ENCODE data around the gene SELENOV.

SELENOV gene

DNA sequence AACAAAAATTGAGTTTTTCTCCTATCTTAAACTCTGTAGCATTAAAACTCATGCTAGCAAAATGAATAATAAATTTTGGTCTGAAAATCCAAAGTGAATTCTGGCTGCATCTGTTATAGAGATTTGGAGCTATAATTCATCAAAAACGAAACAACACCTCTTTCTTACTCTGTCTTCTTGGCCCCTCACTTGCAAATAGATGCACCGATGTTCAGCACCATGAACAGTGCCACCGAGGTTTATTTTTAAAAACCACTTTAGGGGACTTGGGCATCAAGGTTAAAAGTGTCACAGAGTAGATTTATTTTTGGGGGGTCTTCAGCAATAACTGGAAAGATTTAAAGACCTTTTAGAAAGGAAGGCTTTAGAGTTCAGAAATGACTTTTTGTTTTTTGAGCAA is 51.1 kb downstream of the SELENOV start:
- no peak for DNase-seq

DNA sequence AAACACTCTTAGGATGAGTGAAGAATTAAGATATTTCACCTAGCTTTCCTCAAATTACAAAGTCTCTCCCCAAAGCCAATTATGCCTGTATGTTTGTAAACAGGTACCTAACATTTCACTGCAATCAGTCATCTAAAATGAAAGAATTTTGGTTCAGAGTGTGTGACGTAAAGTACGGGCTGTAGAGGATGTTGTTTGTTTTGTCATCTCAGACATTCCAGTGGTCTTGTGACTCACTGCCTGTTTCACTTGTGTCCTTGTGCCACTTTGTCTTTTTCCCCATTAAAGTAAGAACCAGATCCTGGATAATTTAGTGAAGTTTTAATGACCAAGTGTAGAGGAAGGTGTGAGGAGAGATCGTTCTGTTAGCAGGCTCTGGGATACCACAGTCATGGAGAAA is 53.7 kb downstream of the SELENOV start:
- DNase-seq = no peak

Measured in activated CD8-positive, alpha-beta memory T cell treated with anti-CD3 and anti-CD28 coated beads for 24 hours (primary cell).